Measurements from ENCODE around the gene FBXW8. TPM values are rescaled to one million over a fixed set of nuclear protein-coding genes. Genes with fewer than 3 reads are reported as not detected.

Gene FBXW8
- total RNA-seq, 1 experiment from 2014 or later: 20.6 TPM

- no peaks in the 10 kb centered on the region for H3K27me3 ChIP-seq (ENCODE audit: insufficient read depth, low read depth)
- TF ChIP-seq EZH2 (IDR thresholded peaks at IDR 0.05; ENCODE audit: low read depth): no peak
- no peak for TF ChIP-seq CTCF (conservative IDR thresholded peaks at IDR 0.05)
- H3F3A ChIP-seq (ENCODE audit: insufficient read depth, low read depth): no peaks in the 10 kb centered on the region
- no peak overlapping the region for H3K4me2 ChIP-seq
- ChIA-PET CTCF (no interaction called here), POLR2A (ENCODE audit: unreplicated experiment) (interaction anchor here (0.7 kb wide), 1 partner anchor 259 kb away, joined by 5 read pairs; no protein-coding TSS in a partner anchor)
- no peaks in the 10 kb centered on the region for H3K9me3 ChIP-seq (ENCODE audit: insufficient read depth, low read depth)
- no peak for DNase-seq
- no peak overlapping the region for H3K27ac ChIP-seq
- intact Hi-C loops (cut with micrococcal nuclease; ENCODE audit: unreplicated experiment): no loop called here
- H3K79me2 ChIP-seq (ENCODE audit: low read depth): no peaks in the 10 kb centered on the region
- H3K4me3 ChIP-seq: no peak overlapping the region
- no peak overlapping the region for H2AFZ ChIP-seq
- no peaks in the 10 kb centered on the region for H3K4me1 ChIP-seq (replicated peaks; ENCODE audit: insufficient read depth)
- H4K20me1 ChIP-seq (ENCODE audit: insufficient read depth): no peaks in the 10 kb centered on the region; the same call in 1 of the 2 replicates
- H3K9me2 ChIP-seq (ENCODE audit: insufficient read depth): no peaks in the 10 kb centered on the region
- H3K36me3 ChIP-seq (ENCODE audit: low read depth): no peaks in the 10 kb centered on the region
- no TSS peak for BruUV-seq (replicated peaks)
These were observed 67.0 kb downstream of the FBXW8 start for GRCh38 chr12:116977465-116978380.

- BruUV-seq (replicated peaks): no TSS peak
- no peak overlapping the region for H3K4me3 ChIP-seq
- no peak for TF ChIP-seq CTCF (conservative IDR thresholded peaks at IDR 0.05)
- no peak for TF ChIP-seq EZH2 (IDR thresholded peaks at IDR 0.05; ENCODE audit: low read depth)
- CTCF ChIA-PET: no interaction called here
- H3K27me3 ChIP-seq (ENCODE audit: insufficient read depth, low read depth): no peaks in the 10 kb centered on the region
- H3K9me3 ChIP-seq (ENCODE audit: insufficient read depth, low read depth): no peaks in the 10 kb centered on the region
- DNase-seq: no peak
- no peaks in the 10 kb centered on the region for H4K20me1 ChIP-seq (ENCODE audit: insufficient read depth)
- H3K79me2 ChIP-seq (ENCODE audit: low read depth): no peaks in the 10 kb centered on the region
- no peak overlapping the region for H2AFZ ChIP-seq
- POLR2A ChIA-PET (ENCODE audit: unreplicated experiment): interaction anchor here (0.7 kb wide), 1 partner anchor 261 kb away, joined by 5 read pairs; no protein-coding TSS in a partner anchor
- H3K9me2 ChIP-seq (ENCODE audit: insufficient read depth): no peaks in the 10 kb centered on the region
- H3K27ac ChIP-seq: no peak overlapping the region
- H3K4me1 ChIP-seq (replicated peaks; ENCODE audit: insufficient read depth): no peaks in the 10 kb centered on the region
- no peaks in the 10 kb centered on the region for H3F3A ChIP-seq (ENCODE audit: insufficient read depth, low read depth)
- H3K36me3 ChIP-seq (ENCODE audit: low read depth): no peaks in the 10 kb centered on the region
- intact Hi-C loops (cut with micrococcal nuclease; ENCODE audit: unreplicated experiment): no loop called here
- no peak overlapping the region for H3K4me2 ChIP-seq
These were observed 68.2 kb downstream of the FBXW8 start for GRCh38 chr12:116978791-116979508.

- intact Hi-C loops (cut with micrococcal nuclease; ENCODE audit: unreplicated experiment): no loop called here
- TF ChIP-seq EZH2 (IDR thresholded peaks at IDR 0.05; ENCODE audit: low read depth) (no peak), CTCF (conservative IDR thresholded peaks at IDR 0.05) (no peak)
- CTCF ChIA-PET: interaction anchor here (0.6 kb wide), 1 partner anchor 682 kb away, joined by 3 read pairs; no protein-coding TSS in a partner anchor
- H3K4me1 ChIP-seq (replicated peaks; ENCODE audit: insufficient read depth): no peaks in the 10 kb centered on the region
- no peaks in the 10 kb centered on the region for H3K36me3 ChIP-seq (ENCODE audit: low read depth)
- no peaks in the 10 kb centered on the region for H4K20me1 ChIP-seq (ENCODE audit: insufficient read depth)
- no peak overlapping the region for H3K27ac ChIP-seq
- no peaks in the 10 kb centered on the region for H3K9me3 ChIP-seq (ENCODE audit: insufficient read depth, low read depth)
- H2AFZ ChIP-seq: no peak overlapping the region
- no peaks in the 10 kb centered on the region for H3K27me3 ChIP-seq (ENCODE audit: insufficient read depth, low read depth)
- H3F3A ChIP-seq (ENCODE audit: insufficient read depth, low read depth): no peaks in the 10 kb centered on the region
- H3K79me2 ChIP-seq (ENCODE audit: low read depth): no peaks in the 10 kb centered on the region
- no peaks in the 10 kb centered on the region for H3K9me2 ChIP-seq (ENCODE audit: insufficient read depth)
- DNase-seq: no peak
- no peak overlapping the region for H3K4me2 ChIP-seq
- no TSS peak for BruUV-seq (replicated peaks)
- H3K4me3 ChIP-seq: no peak overlapping the region
- POLR2A ChIA-PET (ENCODE audit: unreplicated experiment): no interaction called here
These were observed 69.3 kb downstream of the FBXW8 start for GRCh38 chr12:116980083-116980482.

All from PC-9 (cell line).